ES-I3 (cell line): ENCODE data around the gene ANKRD55.
"Not testable (repeated sequence)": the region's sequence is repeated elsewhere in the genome, so short reads cannot be mapped to it uniquely, and the experiment has no call there.

ENCODE experiments used
- H3K36me3 ChIP-seq: 2 replicates; pipeline ENCODE4 v1.6.1; 2013; ENCODE audit warnings: mild to moderate bottlenecking, low read length, control low read depth, moderate library complexity; ENCODE audit not compliant: insufficient read depth
- H3K4me1 ChIP-seq: 2 replicates; pipeline ENCODE4 v1.6.1; 2013; ENCODE audit warnings: mild to moderate bottlenecking, control low read depth, low read length; ENCODE audit not compliant: insufficient read depth
- H3K9ac ChIP-seq: 2 replicates; pipeline ENCODE4 v1.6.1; 2013; ENCODE audit warnings: low read depth, mild to moderate bottlenecking, low read length, moderate library complexity
- H3K9me3 ChIP-seq: 2 replicates; pipeline ENCODE4 v1.6.1; 2013; ENCODE audit warnings: mild to moderate bottlenecking, low read length, moderate library complexity; ENCODE audit not compliant: control insufficient read depth, insufficient read depth

ANKRD55 gene

GRCh38 chr5:56095579-56096102, 137.5 kb downstream of the ANKRD55 start:
- H3K36me3 ChIP-seq: no peaks in the 10 kb centered on the region
- no peaks in the 10 kb centered on the region for H3K4me1 ChIP-seq
- H3K9ac ChIP-seq: no peak overlapping the region
- H3K9me3 ChIP-seq: peaks cover 4% of the 10 kb centered on the region; the same call in 1 of the 2 replicates

- Histone ChIP-seq H3K9ac (no peak overlapping the region), H3K9me3 (no peaks in the 10 kb centered on the region), H3K36me3 (no peaks in the 10 kb centered on the region), H3K4me1 (no peaks in the 10 kb centered on the region)
These were observed 138.4 kb downstream of the ANKRD55 start for GRCh38 chr5:56094579-56095361.

GRCh38 chr5:56093970-56094369, 139.2 kb downstream of the ANKRD55 start:
- H3K36me3 ChIP-seq: no peaks in the 10 kb centered on the region
- H3K9ac ChIP-seq: no peak overlapping the region
- H3K9me3 ChIP-seq: no peaks in the 10 kb centered on the region
- peaks cover 2% of the 10 kb centered on the region; the same call in 1 of the 2 replicates for H3K4me1 ChIP-seq

GRCh38 chr5:56092115-56092514, 141.0 kb downstream of the ANKRD55 start:
- Histone ChIP-seq H3K9me3 (no peaks in the 10 kb centered on the region), H3K36me3 (no peaks in the 10 kb centered on the region), H3K4me1 (peaks cover 4% of the 10 kb centered on the region; the same call in 1 of the 2 replicates), H3K9ac (no peak overlapping the region)

GRCh38 chr5:56091664-56092063, 141.5 kb downstream of the ANKRD55 start:
- Histone ChIP-seq H3K9ac (no peak overlapping the region), H3K36me3 (no peaks in the 10 kb centered on the region), H3K9me3 (no peaks in the 10 kb centered on the region), H3K4me1 (peaks cover 4% of the 10 kb centered on the region; the same call in 1 of the 2 replicates)

- Histone ChIP-seq H3K36me3 (no peaks in the 10 kb centered on the region), H3K4me1 (peaks cover 4% of the 10 kb centered on the region; the same call in 1 of the 2 replicates), H3K9ac (no peak overlapping the region), H3K9me3 (no peaks in the 10 kb centered on the region)
These were observed 142.2 kb downstream of the ANKRD55 start for GRCh38 chr5:56090793-56091460.

- peaks cover 9% of the 10 kb centered on the region for H3K4me1 ChIP-seq
- no peaks in the 10 kb centered on the region for H3K36me3 ChIP-seq
- no peak overlapping the region for H3K9ac ChIP-seq
- no peaks in the 10 kb centered on the region for H3K9me3 ChIP-seq
These were observed 143.9 kb downstream of the ANKRD55 start for GRCh38 chr5:56088967-56089829.

GRCh38 chr5:56088431-56088949, 144.6 kb downstream of the ANKRD55 start:
- Histone ChIP-seq H3K36me3 (no peaks in the 10 kb centered on the region), H3K4me1 (peaks cover 9% of the 10 kb centered on the region), H3K9me3 (no peaks in the 10 kb centered on the region), H3K9ac (no peak overlapping the region)

GRCh38 chr5:56085193-56085592, 147.9 kb downstream of the ANKRD55 start:
- Histone ChIP-seq H3K36me3 (no peaks in the 10 kb centered on the region), H3K9me3 (no peaks in the 10 kb centered on the region), H3K9ac (no peak overlapping the region), H3K4me1 (peaks cover 9% of the 10 kb centered on the region)

GRCh38 chr5:56083286-56083854, 149.8 kb downstream of the ANKRD55 start:
- Histone ChIP-seq H3K4me1 (peaks cover 5% of the 10 kb centered on the region), H3K36me3 (no peaks in the 10 kb centered on the region), H3K9me3 (no peaks in the 10 kb centered on the region), H3K9ac (no peak overlapping the region)

GRCh38 chr5:56081053-56081642, 152.0 kb downstream of the ANKRD55 start:
- not testable (repeated sequence) for H3K9me3 ChIP-seq, H3K36me3 ChIP-seq, H3K4me1 ChIP-seq, H3K9ac ChIP-seq

GRCh38 chr5:56080375-56081052, 152.6 kb downstream of the ANKRD55 start:
- H3K36me3 ChIP-seq: no peaks in the 10 kb centered on the region
- H3K4me1 ChIP-seq: peaks cover 4% of the 10 kb centered on the region
- no peak overlapping the region for H3K9ac ChIP-seq
- no peaks in the 10 kb centered on the region for H3K9me3 ChIP-seq

- H3K4me1 ChIP-seq, H3K9ac ChIP-seq, H3K36me3 ChIP-seq, H3K9me3 ChIP-seq: not testable (repeated sequence)
These were observed 154.0 kb downstream of the ANKRD55 start for GRCh38 chr5:56079157-56079500.
